Smooth muscle cell of the coronary artery (primary cell): ENCODE measurements around the gene ABHD3. TPM values are rescaled to one million over a fixed set of nuclear protein-coding genes. Genes with fewer than 3 reads are reported as not detected.

Experiments
- total RNA-seq: library from RNA; depleted of rRNA; stranded (reverse); fragments of >200 nt; gene quantifications from 2 replicates; pipeline ENCODE4 v1.2.3, GENCODE V29; 2014; ENCODE audit warnings: low replicate concordance

Gene ABHD3
- 4.7 and 7.8 TPM in 2 replicates for total RNA-seq

GRCh38 chr18:21704603-21705364 is at the start of gene ABHD3:
TSS of gene ABHD3 (minus strand) at chr18:21704774. CDS start at chr18:21704665, 109 bp downstream.

GRCh38 chr18:21740538-21741311 is 36.2 kb upstream of the ABHD3 start, which contains the start of gene MIB1:
TSS of gene MIB1 (plus strand) at chr18:21740792. CDS start at chr18:21741584, 792 bp downstream.

GRCh38 chr18:21612125-21613039 is 92.2 kb downstream of the ABHD3 start, which contains the start of gene SNRPD1:
TSS of gene SNRPD1 (plus strand) at chr18:21612314. CDS start at chr18:21612430, 116 bp downstream.

Other genes starting within 250 kb of the ABHD3 start
- gene ESCO1, start 104.1 kb downstream of the ABHD3 start, total RNA-seq = 4.3 and 11.7 TPM in 2 replicates
- gene SNRPD1, start 92.5 kb downstream of the ABHD3 start, total RNA-seq = 26.2 and 34.2 TPM in 2 replicates
- 57.5 and 85.2 TPM in 2 replicates for gene MIB1, start 36.0 kb upstream of the ABHD3 start, total RNA-seq